ENCODE results near the gene RBM26. TPM values are rescaled to one million over a fixed set of nuclear protein-coding genes. Genes with fewer than 3 reads are reported as not detected.

RBM26 gene
- total RNA-seq, 1 experiment from 2014 or later: 70.5 TPM

- Histone ChIP-seq H3K4ac (ENCODE audit: low read depth, low read length) (no peak overlapping the region), H3K27me3 (ENCODE audit: insufficient read depth, low read length) (no peaks in the 10 kb centered on the region), H4K8ac (replicated peaks; ENCODE audit: insufficient read length, low read depth, low read length) (no peak overlapping the region), H2BK15ac (ENCODE audit: low read depth, low read length) (no peak overlapping the region), H3K4me2 (ENCODE audit: insufficient read depth, insufficient read length, low read length) (no peak overlapping the region), H2BK5ac (ENCODE audit: insufficient read length, low read length) (no peak overlapping the region), H3K14ac (ENCODE audit: insufficient read depth, low read length) (no peak overlapping the region), H3T11ph (ENCODE audit: low read length) (no peak overlapping the region), H3K9me3 (ENCODE audit: control insufficient read depth, low read depth, low read length) (no peaks in the 10 kb centered on the region), H2AK5ac (ENCODE audit: insufficient read length, low read length) (no peak overlapping the region), H3K27ac (ENCODE audit: insufficient read length, low read depth, low read length) (peak overlapping the region; percentile 52), H2BK12ac (ENCODE audit: insufficient read length, low read depth, low read length) (no peak overlapping the region), H3K56ac (ENCODE audit: insufficient read length, low read depth, low read length) (no peak overlapping the region), H3K23ac (ENCODE audit: insufficient read length, low read depth, low read length) (no peak overlapping the region), H3K79me2 (ENCODE audit: insufficient read depth, low read length) (no peaks in the 10 kb centered on the region), H3K79me1 (ENCODE audit: insufficient read depth, low read depth, low read length, poor library complexity, severe bottlenecking) (no peaks in the 10 kb centered on the region), H3K23me2 (ENCODE audit: insufficient read length, low read depth, low read length, poor library complexity, severe bottlenecking) (no peaks in the 10 kb centered on the region), H3K9ac (ENCODE audit: extremely low read depth, insufficient read length, low read length) (no peak overlapping the region), H3K18ac (ENCODE audit: insufficient read length, low read depth, low read length) (no peak overlapping the region), H3K4me1 (ENCODE audit: insufficient read depth, low read length) (peaks cover 2% of the 10 kb centered on the region; the same call in 1 of the 2 replicates), H2BK20ac (ENCODE audit: low read depth, low read length, poor library complexity, severe bottlenecking) (no peak overlapping the region), H4K20me1 (ENCODE audit: control insufficient read depth, insufficient read depth, insufficient read length) (no peaks in the 10 kb centered on the region), H4K5ac (ENCODE audit: insufficient read length, low read depth, low read length) (no peak overlapping the region), H4K91ac (ENCODE audit: insufficient read length, low read depth, low read length) (no peak overlapping the region), H2BK120ac (ENCODE audit: low read depth, low read length, poor library complexity, severe bottlenecking) (no peak overlapping the region), H2AFZ (ENCODE audit: low read length) (no peak overlapping the region)
- Mint-ChIP-seq H3K36me3 (ENCODE audit: insufficient read depth in 1 of 3, low read depth in 3 of 3) (peaks cover 0 to 2% (median 0%) of the 10 kb centered on the region in 3 experiments; a peak in 1 of 7 replicates), H3K27ac (peak overlapping the region; percentile 78 to 96 (median 95)), H3K27me3 (ENCODE audit: low read depth) (no peaks in the 10 kb centered on the region), H3K4me1 (peaks cover 39 to 44% of the 10 kb centered on the region in 2 experiments), H3K4me3 (peak overlapping the region in 1 of 2 experiments; percentile 21; a peak in 3 of 5 replicates), H3K9me3 (no peaks in the 10 kb centered on the region; a peak in 1 of 5 replicates)
- DNase-seq: peak; percentile 42
- TF ChIP-seq CTCF (conservative IDR thresholded peaks at IDR 0.05): no peak
- WGBS (ENCODE audit: extremely low coverage, insufficient read length, low lambda C conversion rate): no CpG with 5 or more reads among the region's 9 CpGs
Observed at GRCh38 chr13:79287939-79288795, 117.9 kb downstream of the RBM26 start.
